SK-N-MC (cell line): ENCODE results near the gene KIF3C.
"Not testable (repeated sequence)": the region's sequence is repeated elsewhere in the genome, so short reads cannot be mapped to it uniquely, and the experiment has no call there.

ENCODE experiments used
- DNase-seq: peaks from one replicate; pipeline ENCODE4 v3.0.0-alpha.2; 2011; ENCODE audit warnings: low read depth, low spot score
- H3K27ac ChIP-seq: fragments of 200-600 bp; sonication (generic); 2 replicates; pipeline ENCODE4 v1.5.1; 2016; ENCODE audit warnings: mixed run types
- H3K36me3 ChIP-seq: fragments of 200-600 bp; sonication (generic); 2 replicates; pipeline ENCODE4 v1.6.1; 2017; ENCODE audit warnings: antibody characterized with exemption, low read length, mixed read lengths; ENCODE audit not compliant: insufficient read depth
- H3K4me3 ChIP-seq: fragments of 200-600 bp; sonication (generic); 2 replicates; pipeline ENCODE4 v1.5.1; 2016
- H3K9ac ChIP-seq: fragments of 200-600 bp; sonication (generic); 2 replicates; pipeline ENCODE4 v1.8.0; 2017; ENCODE audit warnings: mixed run types, mixed read lengths; ENCODE audit not compliant: insufficient read length
- H3K9me3 ChIP-seq: fragments of 200-600 bp; sonication (generic); 2 replicates; pipeline ENCODE4 v1.6.1; 2017; ENCODE audit warnings: low read depth, mild to moderate bottlenecking, antibody characterized with exemption, low read length, moderate library complexity, mixed read lengths
- EZH2 ChIP-seq: fragments of 200-600 bp; sonication (generic); IDR thresholded peaks from one replicate; pipeline ENCODE4 v1.6.1; 2017; ENCODE audit warnings: antibody characterized with exemption
- FOXP2 ChIP-seq: optimal IDR thresholded peaks from 2 replicates; pipeline ENCODE3; 2011; ENCODE audit warnings: mild to moderate bottlenecking, moderate library complexity; ENCODE audit not compliant: insufficient read depth; ENCODE audit errors: extremely low read length, control extremely low read depth
- POLR2AphosphoS5 ChIP-seq: IDR thresholded peaks from 2 replicates; pipeline ENCODE4 v1.6.1; 2012; ENCODE audit warnings: mild to moderate bottlenecking, low read depth, low read length, borderline replicate concordance

Gene KIF3C

GRCh38 chr2:26002632-26003310 lies 20.5 kb upstream of the KIF3C start:
- TF ChIP-seq POLR2AphosphoS5 (no peak), EZH2 (no peak)
- Histone ChIP-seq H3K27ac (no peak overlapping the region), H3K36me3 (no peaks in the 10 kb centered on the region), H3K9me3 (no peaks in the 10 kb centered on the region), H3K9ac (peak overlapping the region; percentile 14), H3K4me3 (no peak overlapping the region)
- DNase-seq, result no peak

- Histone ChIP-seq H3K9me3 (no peaks in the 10 kb centered on the region), H3K4me3 (peak overlapping the region; percentile 2; the same call in 1 of the 2 replicates), H3K27ac (peak overlapping the region; percentile 61), H3K9ac (peak overlapping the region; percentile 14), H3K36me3 (no peaks in the 10 kb centered on the region)
- DNase-seq, result no peak
- TF ChIP-seq FOXP2 (no peak), EZH2 (no peak), POLR2AphosphoS5 (no peak)
Measured at GRCh38 chr2:26001743-26002351, 19.6 kb upstream of the KIF3C start.

- Histone ChIP-seq H3K9me3 (no peaks in the 10 kb centered on the region), H3K36me3 (no peaks in the 10 kb centered on the region), H3K4me3 (no peak overlapping the region), H3K9ac (no peak overlapping the region), H3K27ac (no peak overlapping the region)
- DNase-seq, result no peak
- TF ChIP-seq POLR2AphosphoS5 (no peak), EZH2 (no peak), FOXP2 (no peak)
Measured at GRCh38 chr2:26000561-26001082, 18.3 kb upstream of the KIF3C start.

GRCh38 chr2:25999406-25999805 lies 17.1 kb upstream of the KIF3C start:
- DNase-seq, H3K36me3 ChIP-seq, H3K9me3 ChIP-seq, H3K27ac ChIP-seq, H3K9ac ChIP-seq, H3K4me3 ChIP-seq: not testable (repeated sequence)

GRCh38 chr2:25998816-25999383 lies 16.6 kb upstream of the KIF3C start:
- H3K36me3 ChIP-seq, H3K27ac ChIP-seq, H3K9ac ChIP-seq, H3K9me3 ChIP-seq, H3K4me3 ChIP-seq, DNase-seq: not testable (repeated sequence)

- Histone ChIP-seq H3K4me3 (no peak overlapping the region), H3K9ac (no peak overlapping the region), H3K27ac (no peak overlapping the region), H3K9me3 (no peaks in the 10 kb centered on the region), H3K36me3 (no peaks in the 10 kb centered on the region)
- TF ChIP-seq POLR2AphosphoS5 (no peak), FOXP2 (no peak), EZH2 (no peak)
- DNase-seq, result no peak
Measured at GRCh38 chr2:25996844-25997243, 14.5 kb upstream of the KIF3C start.

- H3K9ac ChIP-seq, result no peak overlapping the region
- no peak for TF ChIP-seq POLR2AphosphoS5
- TF ChIP-seq FOXP2, result no peak
- no peak for TF ChIP-seq EZH2
- H3K9me3 ChIP-seq, result no peaks in the 10 kb centered on the region
- H3K36me3 ChIP-seq, result no peaks in the 10 kb centered on the region
- no peak for DNase-seq
- H3K4me3 ChIP-seq, result no peak overlapping the region
- H3K27ac ChIP-seq, result no peak overlapping the region
Measured at GRCh38 chr2:25994509-25994908, 12.2 kb upstream of the KIF3C start.

GRCh38 chr2:25993049-25993448 lies 10.8 kb upstream of the KIF3C start:
- Histone ChIP-seq H3K9ac (no peak overlapping the region), H3K36me3 (no peaks in the 10 kb centered on the region), H3K27ac (no peak overlapping the region), H3K4me3 (no peak overlapping the region), H3K9me3 (no peaks in the 10 kb centered on the region)
- DNase-seq, result no peak
- no peak for TF ChIP-seq EZH2
- TF ChIP-seq POLR2AphosphoS5, result no peak
- no peak for TF ChIP-seq FOXP2

- Histone ChIP-seq H3K27ac (no peak overlapping the region), H3K9ac (no peak overlapping the region), H3K4me3 (no peak overlapping the region), H3K36me3 (no peaks in the 10 kb centered on the region), H3K9me3 (no peaks in the 10 kb centered on the region)
- no peak for DNase-seq
- TF ChIP-seq FOXP2, result no peak
- no peak for TF ChIP-seq EZH2
- no peak for TF ChIP-seq POLR2AphosphoS5
Measured at GRCh38 chr2:25992556-25992955, 10.3 kb upstream of the KIF3C start.
